Nephron (organoid): ENCODE data around the gene CYP1A2.

Experiments used
- H3K27ac Mint-ChIP-seq, 3 experiments: 2 replicates each; pipeline ENCODE4 v1.8.0; 2020; ENCODE audit warnings: mixed read lengths in 3 of 3, mild to moderate bottlenecking in 2 of 3, moderate library complexity in 1 of 3
- H3K27me3 Mint-ChIP-seq: 2 replicates; pipeline ENCODE4 v1.8.0; 2021; ENCODE audit warnings: low read depth, mild to moderate bottlenecking, moderate library complexity, mixed read lengths
- H3K36me3 Mint-ChIP-seq: 2 replicates; pipeline ENCODE4 v1.8.0; 2020; ENCODE audit warnings: low read depth, mixed read lengths
- H3K4me1 Mint-ChIP-seq: 2 replicates; pipeline ENCODE4 v1.8.0; 2020; ENCODE audit warnings: mixed read lengths
- H3K4me3 Mint-ChIP-seq, 3 experiments: 2 replicates each; pipeline ENCODE4 v1.8.0; 2020; ENCODE audit warnings: mild to moderate bottlenecking in 3 of 3, mixed read lengths in 3 of 3, moderate library complexity in 2 of 3
- H3K9me3 Mint-ChIP-seq: 2 replicates; pipeline ENCODE4 v1.8.0; 2020; ENCODE audit warnings: mixed read lengths
- TF ChIP-seq, protein P1 (sequence below), 3 experiments: fragments of 200-600 bp; sonication (generic); IDR thresholded peaks; one replicate each; pipeline ENCODE4 v1.5.0; 2021; ENCODE audit warnings: antibody characterized with exemption in 3 of 3; ENCODE audit not compliant: unreplicated experiment in 3 of 3

Gene CYP1A2

DNA sequence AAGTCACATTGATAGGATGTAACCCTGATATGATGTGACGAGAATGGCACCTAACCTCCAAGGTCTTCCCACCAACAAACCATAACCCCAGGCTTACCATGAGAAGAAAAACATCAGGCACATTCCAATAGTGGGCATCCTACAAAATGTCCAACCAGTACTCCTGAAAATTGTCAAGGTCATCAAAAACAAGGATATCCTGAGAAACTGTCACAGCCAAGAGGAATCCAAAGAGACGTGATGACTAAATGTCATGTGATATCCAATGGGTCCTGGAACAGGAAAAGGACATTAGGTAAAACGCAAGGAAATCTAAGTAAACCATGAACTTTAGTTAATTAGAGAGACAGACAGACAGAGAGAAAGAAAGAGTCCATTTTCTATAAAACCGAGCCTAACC is 2.3 kb upstream of the CYP1A2 start:
- H3K4me1 Mint-ChIP-seq = no peaks in the 10 kb centered on the region
- H3K27ac Mint-ChIP-seq = no peak overlapping the region
- no peaks in the 10 kb centered on the region for H3K36me3 Mint-ChIP-seq
- TF ChIP-seq, protein P1, sequence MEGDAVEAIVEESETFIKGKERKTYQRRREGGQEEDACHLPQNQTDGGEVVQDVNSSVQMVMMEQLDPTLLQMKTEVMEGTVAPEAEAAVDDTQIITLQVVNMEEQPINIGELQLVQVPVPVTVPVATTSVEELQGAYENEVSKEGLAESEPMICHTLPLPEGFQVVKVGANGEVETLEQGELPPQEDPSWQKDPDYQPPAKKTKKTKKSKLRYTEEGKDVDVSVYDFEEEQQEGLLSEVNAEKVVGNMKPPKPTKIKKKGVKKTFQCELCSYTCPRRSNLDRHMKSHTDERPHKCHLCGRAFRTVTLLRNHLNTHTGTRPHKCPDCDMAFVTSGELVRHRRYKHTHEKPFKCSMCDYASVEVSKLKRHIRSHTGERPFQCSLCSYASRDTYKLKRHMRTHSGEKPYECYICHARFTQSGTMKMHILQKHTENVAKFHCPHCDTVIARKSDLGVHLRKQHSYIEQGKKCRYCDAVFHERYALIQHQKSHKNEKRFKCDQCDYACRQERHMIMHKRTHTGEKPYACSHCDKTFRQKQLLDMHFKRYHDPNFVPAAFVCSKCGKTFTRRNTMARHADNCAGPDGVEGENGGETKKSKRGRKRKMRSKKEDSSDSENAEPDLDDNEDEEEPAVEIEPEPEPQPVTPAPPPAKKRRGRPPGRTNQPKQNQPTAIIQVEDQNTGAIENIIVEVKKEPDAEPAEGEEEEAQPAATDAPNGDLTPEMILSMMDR (IDR thresholded peaks at IDR 0.05; ENCODE audit: unreplicated experiment in 3 of 3) = no peak
- H3K9me3 Mint-ChIP-seq = peaks cover 5% of the 10 kb centered on the region
- H3K27me3 Mint-ChIP-seq = peaks cover 7% of the 10 kb centered on the region
- no peak overlapping the region for H3K4me3 Mint-ChIP-seq

DNA sequence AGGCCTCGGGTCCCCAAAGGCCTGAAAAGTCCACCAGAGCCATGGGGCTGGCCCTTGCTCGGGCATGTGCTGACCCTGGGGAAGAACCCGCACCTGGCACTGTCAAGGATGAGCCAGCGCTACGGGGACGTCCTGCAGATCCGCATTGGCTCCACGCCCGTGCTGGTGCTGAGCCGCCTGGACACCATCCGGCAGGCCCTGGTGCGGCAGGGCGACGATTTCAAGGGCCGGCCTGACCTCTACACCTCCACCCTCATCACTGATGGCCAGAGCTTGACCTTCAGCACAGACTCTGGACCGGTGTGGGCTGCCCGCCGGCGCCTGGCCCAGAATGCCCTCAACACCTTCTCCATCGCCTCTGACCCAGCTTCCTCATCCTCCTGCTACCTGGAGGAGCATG is 1.2 kb downstream of the CYP1A2 start:
- H3K36me3 Mint-ChIP-seq = no peaks in the 10 kb centered on the region
- peaks cover 3% of the 10 kb centered on the region for H3K27me3 Mint-ChIP-seq
- H3K27ac Mint-ChIP-seq = no peak overlapping the region
- no peaks in the 10 kb centered on the region for H3K9me3 Mint-ChIP-seq
- H3K4me3 Mint-ChIP-seq = no peak overlapping the region
- TF ChIP-seq, protein P1 (IDR thresholded peaks at IDR 0.05; ENCODE audit: unreplicated experiment in 3 of 3) = no peak
- H3K4me1 Mint-ChIP-seq = peaks cover 8% of the 10 kb centered on the region

DNA sequence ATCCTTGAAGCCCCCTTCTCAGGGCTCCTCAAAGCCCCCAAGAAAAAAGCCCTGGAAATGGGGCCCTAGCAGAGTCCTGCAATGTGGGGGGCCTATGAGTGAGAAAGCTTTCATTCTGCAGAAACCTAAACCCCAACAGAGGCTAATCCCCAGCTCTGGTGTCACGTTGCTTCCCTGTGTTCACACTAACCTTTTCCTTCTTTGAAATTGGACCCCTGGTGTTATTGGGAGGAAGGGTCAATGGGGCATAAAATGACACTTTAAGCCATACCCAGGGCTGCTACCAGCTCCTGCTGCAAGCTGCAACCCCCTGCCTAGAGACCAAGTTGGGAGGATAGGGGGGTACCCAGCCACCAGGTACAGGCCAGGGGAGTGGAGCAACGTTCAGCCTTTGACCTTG is 2.1 kb downstream of the CYP1A2 start:
- TF ChIP-seq, protein P1 (IDR thresholded peaks at IDR 0.05; ENCODE audit: unreplicated experiment in 3 of 3) = no peak
- H3K4me1 Mint-ChIP-seq = peaks cover 8% of the 10 kb centered on the region
- no peaks in the 10 kb centered on the region for H3K36me3 Mint-ChIP-seq
- no peak overlapping the region for H3K27ac Mint-ChIP-seq
- peaks cover 3% of the 10 kb centered on the region for H3K27me3 Mint-ChIP-seq
- no peaks in the 10 kb centered on the region for H3K9me3 Mint-ChIP-seq
- H3K4me3 Mint-ChIP-seq = no peak overlapping the region

DNA sequence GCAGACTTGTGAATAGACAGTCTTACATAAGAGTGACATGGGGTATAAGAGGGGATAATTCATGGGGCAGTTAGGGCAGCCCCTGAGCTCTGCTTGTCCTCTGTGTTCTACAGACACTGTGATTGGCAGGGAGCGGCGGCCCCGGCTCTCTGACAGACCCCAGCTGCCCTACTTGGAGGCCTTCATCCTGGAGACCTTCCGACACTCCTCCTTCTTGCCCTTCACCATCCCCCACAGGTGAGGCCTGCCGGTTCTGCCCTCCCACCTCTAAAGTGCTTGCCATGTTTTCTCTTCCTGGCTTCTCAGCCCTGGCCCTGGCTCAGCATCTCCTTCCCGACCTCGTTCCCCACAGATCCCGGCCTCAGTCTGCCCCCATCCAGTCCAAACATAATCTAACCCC is 3.4 kb downstream of the CYP1A2 start:
- Mint-ChIP-seq H3K9me3 (no peaks in the 10 kb centered on the region), H3K4me1 (peaks cover 8% of the 10 kb centered on the region), H3K36me3 (no peaks in the 10 kb centered on the region), H3K4me3 (no peak overlapping the region), H3K27me3 (peaks cover 3% of the 10 kb centered on the region), H3K27ac (no peak overlapping the region)
- TF ChIP-seq, protein P1 (IDR thresholded peaks at IDR 0.05; ENCODE audit: unreplicated experiment in 3 of 3) = no peak

DNA sequence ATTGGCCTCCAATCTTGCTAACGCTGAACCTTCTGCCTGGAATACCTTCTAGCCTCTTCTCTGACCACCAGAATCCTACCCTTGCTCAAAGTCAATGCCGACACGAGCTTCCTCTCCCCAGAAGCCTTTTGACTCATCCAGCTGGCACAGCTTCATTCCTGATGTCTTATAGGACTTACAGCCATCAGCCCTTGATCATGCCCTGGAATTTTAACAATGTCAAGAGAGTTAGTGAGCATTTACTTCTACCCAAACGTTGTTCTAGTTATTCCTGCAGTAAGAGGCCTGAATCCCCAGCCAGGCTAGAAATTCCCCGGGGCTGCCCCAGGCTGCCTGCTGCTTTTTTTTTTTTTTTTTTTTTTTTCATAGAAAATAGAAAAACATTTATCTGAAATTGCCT is 3.9 kb downstream of the CYP1A2 start:
- H3K36me3 Mint-ChIP-seq = no peaks in the 10 kb centered on the region
- TF ChIP-seq, protein P1 (IDR thresholded peaks at IDR 0.05; ENCODE audit: unreplicated experiment in 3 of 3) = no peak
- H3K9me3 Mint-ChIP-seq = no peaks in the 10 kb centered on the region
- H3K27me3 Mint-ChIP-seq = peaks cover 3% of the 10 kb centered on the region
- H3K27ac Mint-ChIP-seq = no peak overlapping the region
- H3K4me1 Mint-ChIP-seq = peaks cover 8% of the 10 kb centered on the region
- peak overlapping the region in 1 of 3 experiments; percentile 4 for H3K4me3 Mint-ChIP-seq

DNA sequence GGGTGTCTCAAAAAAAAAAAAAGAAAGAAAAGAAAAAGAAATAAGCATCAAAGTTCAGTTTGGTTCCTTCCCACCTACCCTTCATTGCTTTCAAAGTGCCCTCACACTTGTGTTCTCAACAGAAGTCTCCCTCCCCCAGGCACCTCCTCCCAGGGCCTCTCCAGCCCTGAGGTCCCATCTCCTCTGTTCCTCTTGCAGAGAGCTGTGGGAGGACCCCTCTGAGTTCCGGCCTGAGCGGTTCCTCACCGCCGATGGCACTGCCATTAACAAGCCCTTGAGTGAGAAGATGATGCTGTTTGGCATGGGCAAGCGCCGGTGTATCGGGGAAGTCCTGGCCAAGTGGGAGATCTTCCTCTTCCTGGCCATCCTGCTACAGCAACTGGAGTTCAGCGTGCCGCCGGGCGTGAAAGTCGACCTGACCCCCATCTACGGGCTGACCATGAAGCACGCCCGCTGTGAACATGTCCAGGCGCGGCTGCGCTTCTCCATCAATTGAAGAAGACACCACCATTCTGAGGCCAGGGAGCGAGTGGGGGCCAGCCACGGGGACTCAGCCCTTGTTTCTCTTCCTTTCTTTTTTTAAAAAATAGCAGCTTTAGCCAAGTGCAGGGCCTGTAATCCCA is 6.1 kb downstream of the CYP1A2 start:
- Mint-ChIP-seq H3K27me3 (peaks cover 3% of the 10 kb centered on the region), H3K36me3 (no peaks in the 10 kb centered on the region), H3K27ac (no peak overlapping the region), H3K9me3 (no peaks in the 10 kb centered on the region), H3K4me1 (peaks cover 8% of the 10 kb centered on the region), H3K4me3 (no peak overlapping the region)
- TF ChIP-seq, protein P1 (IDR thresholded peaks at IDR 0.05; ENCODE audit: unreplicated experiment in 3 of 3) = no peak
